Effector memory CD4-positive, alpha-beta T cell (primary cell): Measurements from ENCODE around the gene GLI1.
"Not testable (repeated sequence)": the region's sequence is repeated elsewhere in the genome, so short reads cannot be mapped to it uniquely, and the experiment has no call there.

ENCODE experiments used
- DNase-seq, 3 donors: peaks; one replicate each; pipeline ENCODE4 v3.0.0-alpha.2; 2020
- H3K27ac ChIP-seq: 2 replicates; pipeline ENCODE4 v1.7.0; 2013; ENCODE audit warnings: mild to moderate bottlenecking, low read length, moderate library complexity; ENCODE audit not compliant: insufficient read depth, poor library complexity, severe bottlenecking
- H3K27me3 ChIP-seq: replicated peaks from 2 replicates; pipeline ENCODE4 v1.7.0; 2013; ENCODE audit warnings: mild to moderate bottlenecking, low read length; ENCODE audit not compliant: insufficient read depth, control insufficient read depth, poor library complexity, severe bottlenecking
- H3K36me3 ChIP-seq: 2 replicates; pipeline ENCODE4 v1.7.0; 2013; ENCODE audit warnings: mild to moderate bottlenecking, low read length, moderate library complexity; ENCODE audit not compliant: control insufficient read depth, insufficient read depth
- H3K4me1 ChIP-seq: 2 replicates; pipeline ENCODE4 v1.7.0; 2013; ENCODE audit warnings: low read length, mild to moderate bottlenecking; ENCODE audit not compliant: control insufficient read depth, insufficient read depth, poor library complexity, severe bottlenecking
- H3K4me3 ChIP-seq: 2 replicates; pipeline ENCODE4 v1.7.0; 2013; ENCODE audit warnings: low read length, low read depth, mild to moderate bottlenecking; ENCODE audit not compliant: insufficient read depth, poor library complexity, severe bottlenecking
- H3K9me3 ChIP-seq: 2 replicates; pipeline ENCODE4 v1.7.0; 2013; ENCODE audit warnings: mild to moderate bottlenecking, low read length, moderate library complexity; ENCODE audit not compliant: control insufficient read depth

Gene GLI1

GRCh38 chr12:57441393-57441792, 18.2 kb upstream of the GLI1 start:
- DNase-seq, H3K27me3 ChIP-seq, H3K36me3 ChIP-seq, H3K4me1 ChIP-seq, H3K9me3 ChIP-seq, H3K27ac ChIP-seq, H3K4me3 ChIP-seq: not testable (repeated sequence)

- no peak overlapping the region for H3K27ac ChIP-seq
- no peaks in the 10 kb centered on the region for H3K9me3 ChIP-seq
- no peaks in the 10 kb centered on the region for H3K4me1 ChIP-seq
- no peaks in the 10 kb centered on the region for H3K27me3 ChIP-seq
- no peak for DNase-seq
- no peak overlapping the region for H3K4me3 ChIP-seq
- no peaks in the 10 kb centered on the region for H3K36me3 ChIP-seq
These were observed 17.6 kb upstream of the GLI1 start for GRCh38 chr12:57441846-57442427.

GRCh38 chr12:57444337-57444736, 15.2 kb upstream of the GLI1 start:
- not testable (repeated sequence) for DNase-seq, H3K27me3 ChIP-seq, H3K27ac ChIP-seq

GRCh38 chr12:57444744-57445143, 14.8 kb upstream of the GLI1 start:
- Histone ChIP-seq H3K4me3 (no peak overlapping the region), H3K4me1 (no peaks in the 10 kb centered on the region), H3K9me3 (no peaks in the 10 kb centered on the region), H3K27ac (no peak overlapping the region), H3K36me3 (no peaks in the 10 kb centered on the region), H3K27me3 (no peaks in the 10 kb centered on the region)
- no peak for DNase-seq

More at GRCh38 chr12:57444337-57444736, 15.2 kb upstream of the GLI1 start:
- not testable (repeated sequence) for H3K4me3 ChIP-seq, H3K36me3 ChIP-seq, H3K9me3 ChIP-seq, H3K4me1 ChIP-seq

- H3K4me3 ChIP-seq: no peak overlapping the region
- H3K27ac ChIP-seq: no peak overlapping the region
- H3K27me3 ChIP-seq: no peaks in the 10 kb centered on the region
- H3K9me3 ChIP-seq: no peaks in the 10 kb centered on the region
- no peaks in the 10 kb centered on the region for H3K4me1 ChIP-seq
- DNase-seq: no peak
- no peaks in the 10 kb centered on the region for H3K36me3 ChIP-seq
These were observed 13.2 kb upstream of the GLI1 start for GRCh38 chr12:57446292-57446960.

GRCh38 chr12:57448669-57449068, 10.9 kb upstream of the GLI1 start:
- Histone ChIP-seq H3K9me3 (no peaks in the 10 kb centered on the region), H3K27ac (no peak overlapping the region), H3K27me3 (no peaks in the 10 kb centered on the region), H3K4me3 (no peak overlapping the region), H3K36me3 (no peaks in the 10 kb centered on the region), H3K4me1 (no peaks in the 10 kb centered on the region)
- no peak for DNase-seq

- no peak for DNase-seq
- Histone ChIP-seq H3K9me3 (no peaks in the 10 kb centered on the region), H3K4me3 (no peak overlapping the region), H3K4me1 (no peaks in the 10 kb centered on the region), H3K27ac (no peak overlapping the region), H3K36me3 (no peaks in the 10 kb centered on the region), H3K27me3 (no peaks in the 10 kb centered on the region)
These were observed 10.2 kb upstream of the GLI1 start for GRCh38 chr12:57449375-57449774.

GRCh38 chr12:57450057-57450456, 9.5 kb upstream of the GLI1 start:
- H3K27me3 ChIP-seq: no peaks in the 10 kb centered on the region
- H3K4me3 ChIP-seq: no peak overlapping the region
- DNase-seq: no peak
- no peaks in the 10 kb centered on the region for H3K9me3 ChIP-seq
- H3K27ac ChIP-seq: no peak overlapping the region
- H3K36me3 ChIP-seq: no peaks in the 10 kb centered on the region
- no peaks in the 10 kb centered on the region for H3K4me1 ChIP-seq

- Histone ChIP-seq H3K4me3 (no peak overlapping the region), H3K4me1 (no peaks in the 10 kb centered on the region), H3K27ac (no peak overlapping the region), H3K36me3 (no peaks in the 10 kb centered on the region), H3K9me3 (no peaks in the 10 kb centered on the region), H3K27me3 (no peaks in the 10 kb centered on the region)
- no peak for DNase-seq
These were observed 8.3 kb upstream of the GLI1 start for GRCh38 chr12:57451233-57451778.

- DNase-seq: no peak
- H3K4me3 ChIP-seq: no peak overlapping the region
- no peaks in the 10 kb centered on the region for H3K27me3 ChIP-seq
- H3K9me3 ChIP-seq: no peaks in the 10 kb centered on the region
- H3K36me3 ChIP-seq: no peaks in the 10 kb centered on the region
- H3K27ac ChIP-seq: no peak overlapping the region
- H3K4me1 ChIP-seq: no peaks in the 10 kb centered on the region
These were observed 7.2 kb upstream of the GLI1 start for GRCh38 chr12:57452181-57452936.
